ENCODE measurements around the gene SBSN.

Gene SBSN

DNA sequence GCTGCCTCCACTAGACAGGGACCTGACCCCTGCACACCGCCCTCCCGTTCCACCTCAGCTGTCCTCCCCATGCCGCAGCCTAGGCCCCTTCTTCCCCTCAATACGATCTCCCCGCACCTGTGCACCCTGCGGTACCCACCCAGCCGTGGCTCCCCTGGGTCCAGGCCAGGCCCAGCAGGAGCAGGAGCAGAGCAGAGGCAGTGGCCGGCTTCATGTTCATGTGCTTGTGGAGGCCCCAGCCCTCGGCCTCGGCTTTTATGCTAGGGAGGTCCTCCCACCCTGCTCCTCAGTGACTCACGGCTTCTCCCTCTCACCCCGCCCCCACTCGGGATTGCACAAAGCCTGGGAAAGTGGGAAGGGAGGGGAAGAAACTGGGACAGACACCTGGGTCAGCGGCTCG is 26.4 kb downstream of the SBSN start:
- Histone ChIP-seq H3K4me1 (ENCODE audit: insufficient read depth, low read length, poor library complexity, severe bottlenecking) (no peaks in the 10 kb centered on the region), H2AFZ (ENCODE audit: low read length) (no peak overlapping the region), H4K20me1 (ENCODE audit: insufficient read depth, low read length, poor library complexity, severe bottlenecking) (no peaks in the 10 kb centered on the region), H3K4me2 (ENCODE audit: low read depth, low read length, poor library complexity, severe bottlenecking) (no peak overlapping the region), H3F3A (ENCODE audit: low read depth) (no peaks in the 10 kb centered on the region), H3K9me2 (replicated peaks; ENCODE audit: low read depth, low read length) (no peaks in the 10 kb centered on the region), H3K79me2 (ENCODE audit: insufficient read depth, low read length) (no peaks in the 10 kb centered on the region), H3K4me3 (ENCODE audit: low read length, poor library complexity, severe bottlenecking) (no peak overlapping the region), H3K27me3 (ENCODE audit: insufficient read depth, low read length, poor library complexity, severe bottlenecking) (no peaks in the 10 kb centered on the region), H3K36me3 (ENCODE audit: insufficient read depth, low read length) (no peaks in the 10 kb centered on the region), H3K9ac (ENCODE audit: low read depth, low read length, poor library complexity, severe bottlenecking) (no peak overlapping the region), H3K9me3 (ENCODE audit: insufficient read depth, low read depth, low read length) (no peaks in the 10 kb centered on the region)
- TF ChIP-seq, protein P1, sequence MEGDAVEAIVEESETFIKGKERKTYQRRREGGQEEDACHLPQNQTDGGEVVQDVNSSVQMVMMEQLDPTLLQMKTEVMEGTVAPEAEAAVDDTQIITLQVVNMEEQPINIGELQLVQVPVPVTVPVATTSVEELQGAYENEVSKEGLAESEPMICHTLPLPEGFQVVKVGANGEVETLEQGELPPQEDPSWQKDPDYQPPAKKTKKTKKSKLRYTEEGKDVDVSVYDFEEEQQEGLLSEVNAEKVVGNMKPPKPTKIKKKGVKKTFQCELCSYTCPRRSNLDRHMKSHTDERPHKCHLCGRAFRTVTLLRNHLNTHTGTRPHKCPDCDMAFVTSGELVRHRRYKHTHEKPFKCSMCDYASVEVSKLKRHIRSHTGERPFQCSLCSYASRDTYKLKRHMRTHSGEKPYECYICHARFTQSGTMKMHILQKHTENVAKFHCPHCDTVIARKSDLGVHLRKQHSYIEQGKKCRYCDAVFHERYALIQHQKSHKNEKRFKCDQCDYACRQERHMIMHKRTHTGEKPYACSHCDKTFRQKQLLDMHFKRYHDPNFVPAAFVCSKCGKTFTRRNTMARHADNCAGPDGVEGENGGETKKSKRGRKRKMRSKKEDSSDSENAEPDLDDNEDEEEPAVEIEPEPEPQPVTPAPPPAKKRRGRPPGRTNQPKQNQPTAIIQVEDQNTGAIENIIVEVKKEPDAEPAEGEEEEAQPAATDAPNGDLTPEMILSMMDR (conservative IDR thresholded peaks at IDR 0.05; ENCODE audit: low read length), result no peak
- TF ChIP-seq EZH2phosphoT487 (IDR thresholded peaks at IDR 0.05; ENCODE audit: borderline replicate concordance), result no peak

DNA sequence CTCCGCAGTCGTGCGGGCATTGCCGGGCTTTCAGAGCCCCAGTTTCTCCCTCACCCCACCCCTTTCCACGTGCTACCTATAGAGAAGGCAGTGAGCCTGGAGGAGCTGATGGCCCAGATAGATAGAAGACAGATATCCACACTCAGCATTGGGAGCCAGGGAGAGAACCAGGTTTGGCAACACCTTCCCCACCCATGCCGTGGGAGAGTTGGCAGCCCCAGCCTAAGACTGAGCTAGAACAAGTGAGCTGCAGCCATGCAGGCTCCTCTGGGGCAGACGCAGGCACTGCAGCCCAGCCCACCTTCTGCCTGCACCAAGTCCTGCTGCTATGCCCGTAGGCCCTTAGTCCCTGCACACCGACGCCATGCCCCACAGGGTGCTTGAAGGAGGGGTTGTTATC is 27.5 kb downstream of the SBSN start:
- H3K9me2 ChIP-seq (replicated peaks; ENCODE audit: low read depth, low read length), result no peaks in the 10 kb centered on the region
- H3K4me1 ChIP-seq (ENCODE audit: insufficient read depth, low read length, poor library complexity, severe bottlenecking), result no peaks in the 10 kb centered on the region
- H4K20me1 ChIP-seq (ENCODE audit: insufficient read depth, low read length, poor library complexity, severe bottlenecking), result no peaks in the 10 kb centered on the region
- TF ChIP-seq, protein P1 (conservative IDR thresholded peaks at IDR 0.05; ENCODE audit: low read length), result no peak
- no peak for TF ChIP-seq EZH2phosphoT487 (IDR thresholded peaks at IDR 0.05; ENCODE audit: borderline replicate concordance)
- H3K36me3 ChIP-seq (ENCODE audit: insufficient read depth, low read length), result no peaks in the 10 kb centered on the region
- no peaks in the 10 kb centered on the region for H3K79me2 ChIP-seq (ENCODE audit: insufficient read depth, low read length)
- no peak overlapping the region for H3K9ac ChIP-seq (ENCODE audit: low read depth, low read length, poor library complexity, severe bottlenecking)
- no peaks in the 10 kb centered on the region for H3K9me3 ChIP-seq (ENCODE audit: insufficient read depth, low read depth, low read length)
- no peak overlapping the region for H3K4me2 ChIP-seq (ENCODE audit: low read depth, low read length, poor library complexity, severe bottlenecking)
- H3K4me3 ChIP-seq (ENCODE audit: low read length, poor library complexity, severe bottlenecking), result no peak overlapping the region
- H3F3A ChIP-seq (ENCODE audit: low read depth), result no peaks in the 10 kb centered on the region
- no peaks in the 10 kb centered on the region for H3K27me3 ChIP-seq (ENCODE audit: insufficient read depth, low read length, poor library complexity, severe bottlenecking)
- H2AFZ ChIP-seq (ENCODE audit: low read length), result no peak overlapping the region

DNA sequence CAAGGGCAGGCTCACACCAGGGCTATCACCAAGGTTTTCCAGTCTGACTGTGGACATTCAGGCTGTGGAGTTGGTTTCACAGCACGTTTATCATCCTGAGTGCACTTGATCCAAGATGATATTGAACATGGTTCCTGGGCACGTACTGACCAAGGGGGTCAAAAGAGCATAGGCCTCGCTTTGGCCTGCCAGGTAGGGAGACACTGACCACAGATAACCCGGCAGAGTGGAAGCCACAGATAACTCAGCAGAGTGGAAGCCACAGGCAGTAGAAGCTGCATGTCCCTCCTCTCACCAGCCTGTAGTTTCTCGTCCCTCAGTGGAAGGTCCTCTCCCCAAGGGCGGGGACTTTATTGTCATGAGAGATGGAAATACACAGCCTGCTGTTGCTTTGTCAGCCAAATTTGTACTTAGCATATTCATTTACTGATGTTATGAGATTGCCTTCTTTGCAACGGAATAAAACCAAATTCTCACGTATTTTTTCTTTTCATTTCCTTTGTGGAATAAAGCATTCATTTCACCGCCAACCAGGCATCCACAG is 29.1 kb downstream of the SBSN start:
- Histone ChIP-seq H3K9me2 (replicated peaks; ENCODE audit: low read depth, low read length) (no peaks in the 10 kb centered on the region), H3K4me2 (ENCODE audit: low read depth, low read length, poor library complexity, severe bottlenecking) (no peak overlapping the region), H3K4me1 (ENCODE audit: insufficient read depth, low read length, poor library complexity, severe bottlenecking) (no peaks in the 10 kb centered on the region), H3F3A (ENCODE audit: low read depth) (no peaks in the 10 kb centered on the region), H3K9ac (ENCODE audit: low read depth, low read length, poor library complexity, severe bottlenecking) (no peak overlapping the region), H3K27me3 (ENCODE audit: insufficient read depth, low read length, poor library complexity, severe bottlenecking) (no peaks in the 10 kb centered on the region), H4K20me1 (ENCODE audit: insufficient read depth, low read length, poor library complexity, severe bottlenecking) (no peaks in the 10 kb centered on the region), H3K4me3 (ENCODE audit: low read length, poor library complexity, severe bottlenecking) (no peak overlapping the region), H3K9me3 (ENCODE audit: insufficient read depth, low read depth, low read length) (no peaks in the 10 kb centered on the region), H3K79me2 (ENCODE audit: insufficient read depth, low read length) (no peaks in the 10 kb centered on the region), H3K36me3 (ENCODE audit: insufficient read depth, low read length) (no peaks in the 10 kb centered on the region), H2AFZ (ENCODE audit: low read length) (no peak overlapping the region)
- no peak for TF ChIP-seq EZH2phosphoT487 (IDR thresholded peaks at IDR 0.05; ENCODE audit: borderline replicate concordance)
- TF ChIP-seq, protein P1 (conservative IDR thresholded peaks at IDR 0.05; ENCODE audit: low read length), result no peak

All from Loucy (cell line).